ENCODE results near the gene FRYL. TPM values are rescaled to one million over a fixed set of nuclear protein-coding genes. Genes with fewer than 3 reads are reported as not detected.
A peak's percentile ranks its signal among the peaks of the same experiment; 100 is the strongest.

FRYL gene
- total RNA-seq, 1 experiment from 2014 or later = 47.7 TPM

- no peaks in the 10 kb centered on the region for H3K27me3 ChIP-seq (ENCODE audit: insufficient read depth, low read length)
- peak overlapping the region; percentile 62 for H3K9ac ChIP-seq (ENCODE audit: low read length)
- peaks cover 2 to 15% of the 10 kb centered on the region in 2 experiments; a peak in 3 of 4 replicates for H3K4me1 ChIP-seq (ENCODE audit: control insufficient read depth in 1 of 2, insufficient read depth in 2 of 2, low read length in 2 of 2)
- H2AFZ ChIP-seq (ENCODE audit: low read depth, low read length, poor library complexity, severe bottlenecking) = no peak overlapping the region
- H3K4me3 ChIP-seq (replicated peaks in 1 of 2; ENCODE audit: low read depth in 1 of 2, low read length in 2 of 2) = peak overlapping the region; percentile 46 to 61
- ChIA-PET CTCF (no interaction called here), POLR2A (no interaction called here), RAD21 (ENCODE audit: low non-redundant PET in 1 of 2, low total read pairs in 2 of 2, uncharacterized antibody in 2 of 2, unreplicated experiment in 2 of 2) (no interaction called here)
- H4K20me1 ChIP-seq (ENCODE audit: insufficient read depth) = no peaks in the 10 kb centered on the region
- H3K9me2 ChIP-seq (ENCODE audit: insufficient read depth) = no peaks in the 10 kb centered on the region
- intact Hi-C loops (cut with micrococcal nuclease) = no loop called here
- H3K27ac ChIP-seq (ENCODE audit: low read depth, low read length) = peak overlapping the region; percentile 59; the same call in 1 of the 2 replicates
- BruUV-seq (replicated peaks) = no TSS peak
- H3K4me2 ChIP-seq (ENCODE audit: low read length) = peak overlapping the region; percentile 74
- TF ChIP-seq JUND (IDR thresholded peaks at IDR 0.05) (no peak), SIN3A (IDR thresholded peaks at IDR 0.05; ENCODE audit: low read depth) (0 out of 2 replicates have a peak, but pooled peaks have one; percentile 22), SRF (IDR thresholded peaks at IDR 0.05; ENCODE audit: low read depth) (no peak), ELF1 (IDR thresholded peaks at IDR 0.05; ENCODE audit: borderline replicate concordance, low read depth) (no peak), MAX (IDR thresholded peaks at IDR 0.05) (peak; percentile 48; the same call in 1 of the 2 replicates), RAD21 (IDR thresholded peaks at IDR 0.05; ENCODE audit: low read depth) (no peak), YY1 (IDR thresholded peaks at IDR 0.05; ENCODE audit: extremely low read depth, insufficient replicate concordance, low read depth, low read length) (no peak), POLR2AphosphoS5 (IDR thresholded peaks at IDR 0.05; ENCODE audit: low read depth, low read length) (no peak), FOSL1 (IDR thresholded peaks at IDR 0.05; ENCODE audit: low read depth) (no peak), SP1 (IDR thresholded peaks at IDR 0.05; ENCODE audit: low read depth) (no peak), ZFX (IDR thresholded peaks at IDR 0.05) (peak; percentile 73; the same call in 1 of the 2 replicates), CTCF (IDR thresholded peaks at IDR 0.05 in 2 of 3, conservative IDR thresholded peaks at IDR 0.05 in 1 of 3; ENCODE audit: borderline replicate concordance in 1 of 3, insufficient read depth in 1 of 3, low read depth in 2 of 3, low read length in 2 of 3) (0 out of 6 replicates have a peak, but pooled peaks of 1 of the 3 experiments have one; percentile 8)
- DNase-seq (ENCODE audit: low read depth, low spot score) (no peak), ATAC-seq (peak; percentile 77)
- no peaks in the 10 kb centered on the region for H3K9me3 ChIP-seq (ENCODE audit: control insufficient read depth in 1 of 2, insufficient read depth in 1 of 2, low read depth in 1 of 2, low read length in 2 of 2)
- H3K36me3 ChIP-seq (ENCODE audit: control insufficient read depth in 1 of 2, insufficient read depth in 2 of 2, low read length in 2 of 2) = 0 out of 4 replicates have a peak, but pooled peaks cover 0 to 2% of the 10 kb centered on the region in 2 experiments
- peaks cover 4% of the 10 kb centered on the region; the same call in 1 of the 2 replicates for H3K79me2 ChIP-seq (ENCODE audit: insufficient read depth, low read length)
Observed at GRCh38 chr4:48483777-48484493, 296.1 kb downstream of the FRYL start.

All from HCT116 (cell line).